ENCODE measurements around the gene HAX1.

- TF ChIP-seq EZH2phosphoT487 (conservative IDR thresholded peaks at IDR 0.05; ENCODE audit: low read length): no peak
- no peak for TF ChIP-seq CTCF (IDR thresholded peaks at IDR 0.05; ENCODE audit: insufficient read depth, low read length, poor library complexity, severe bottlenecking)
Observed at GRCh38 chr1:154240294-154240833, 32.1 kb upstream of the HAX1 start.
